ENCODE results near the gene ITLN2. TPM values are rescaled to one million over a fixed set of nuclear protein-coding genes. Genes with fewer than 3 reads are reported as not detected.

The ITLN2 gene
- total and polyA plus RNA-seq, 2 of the 8 experiments (the other 6 are each of a cell fraction or from before 2014, with no cell fraction given) = 4.7 to 6.3 TPM

DNA sequence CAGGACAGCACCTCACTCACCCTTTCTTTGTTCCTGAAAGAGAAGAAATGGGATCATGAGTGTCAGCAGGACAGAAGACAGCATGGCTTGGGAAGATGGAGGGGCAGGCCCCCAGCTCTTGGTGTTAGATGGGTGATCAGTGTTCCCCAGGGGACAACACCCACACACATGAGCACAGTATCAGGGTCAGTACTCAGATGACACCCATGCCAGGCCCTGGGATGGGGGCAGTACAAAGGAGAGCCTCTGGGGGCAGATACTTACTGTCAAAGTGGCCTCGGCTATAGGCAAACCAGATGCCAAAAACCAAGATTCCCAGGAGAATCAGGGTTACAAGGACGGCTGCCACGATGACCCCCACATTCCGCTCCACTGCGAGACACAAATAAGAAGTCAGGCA lies 44.8 kb upstream of the ITLN2 start:
- 92% methylated on average over 5 of the region's 5 CpGs; no CpG with 5 or more reads in 1 of the 2 experiments for WGBS, 2 experiments (ENCODE audit: extremely low coverage in 1 of 2, insufficient coverage in 1 of 2, insufficient read length in 1 of 2, insufficient replicate concordance in 2 of 2, low coverage in 1 of 2, low lambda C conversion rate in 2 of 2, missing lambda C conversion rate in 1 of 2)
- Histone ChIP-seq H3K79me2 (ENCODE audit: control insufficient read depth in 1 of 2, insufficient read depth in 2 of 2, low read length in 2 of 2) (peaks cover 0 to 25% of the 10 kb centered on the region in 2 experiments; a peak in 3 of 4 replicates), H3K4me3 (ENCODE audit: extremely low read depth in 1 of 4, insufficient read depth in 2 of 4, low read depth in 3 of 4, low read length in 4 of 4) (no peak overlapping the region), H4K5ac (ENCODE audit: insufficient read length, low read depth, low read length) (no peak overlapping the region), H3K9me3 (ENCODE audit: insufficient read depth in 2 of 2, low read depth in 1 of 2, low read length in 1 of 2) (no peaks in the 10 kb centered on the region), H3K79me1 (ENCODE audit: low read depth, low read length) (peaks cover 4% of the 10 kb centered on the region), H2AFZ (ENCODE audit: low read length) (no peak overlapping the region), H3K4me1 (replicated peaks in 1 of 4; ENCODE audit: control insufficient read depth in 3 of 4, insufficient read depth in 4 of 4, low read length in 3 of 4) (peaks cover 0 to 3% (median 0%) of the 10 kb centered on the region in 4 experiments; a peak in 1 of 7 replicates), H3K27ac (ENCODE audit: low read depth, low read length) (no peak overlapping the region), H2BK120ac (replicated peaks; ENCODE audit: low read depth, low read length) (no peak overlapping the region), H3K36me3 (ENCODE audit: control insufficient read depth in 2 of 4, insufficient read depth in 4 of 4, low read length in 3 of 4) (peaks cover 33 to 58% (median 38%) of the 10 kb centered on the region in 4 experiments), H4K91ac (replicated peaks; ENCODE audit: insufficient read length, low read length) (no peak overlapping the region), H3K4me2 (ENCODE audit: insufficient read depth in 1 of 2, low read depth in 2 of 2, low read length in 2 of 2) (no peak overlapping the region), H3K9ac (replicated peaks in 1 of 4; ENCODE audit: extremely low read depth in 1 of 4, low read depth in 3 of 4, low read length in 3 of 4) (no peak overlapping the region), H2AK5ac (ENCODE audit: low read depth, low read length) (no peak overlapping the region), H3K27me3 (replicated peaks in 1 of 4; ENCODE audit: control insufficient read depth in 3 of 4, extremely low read depth in 1 of 4, insufficient read depth in 3 of 4, low read length in 3 of 4) (no peaks in the 10 kb centered on the region), H3K23me2 (ENCODE audit: low read depth, low read length) (no peaks in the 10 kb centered on the region), H3K4ac (replicated peaks; ENCODE audit: insufficient read length, low read depth, low read length) (no peak overlapping the region), H4K20me1 (replicated peaks in 1 of 2; ENCODE audit: control insufficient read depth in 1 of 2, insufficient read depth in 2 of 2, low read length in 2 of 2) (peaks cover 0 to 16% of the 10 kb centered on the region in 2 experiments), H2BK12ac (ENCODE audit: low read depth, low read length) (no peak overlapping the region), H3K23ac (ENCODE audit: insufficient read length) (no peak overlapping the region), H2BK20ac (ENCODE audit: low read length) (no peak overlapping the region), H4K8ac (ENCODE audit: extremely low read depth, insufficient read depth, low read length) (no peak overlapping the region; the same call in 1 of the 2 replicates), H3K18ac (ENCODE audit: extremely low read depth, low read length) (no peak overlapping the region), H2BK15ac (ENCODE audit: low read length) (no peak overlapping the region), H3K56ac (replicated peaks; ENCODE audit: insufficient read length, low read depth, low read length) (no peak overlapping the region), H3K14ac (ENCODE audit: insufficient read length) (no peak overlapping the region), H2BK5ac (ENCODE audit: low read depth, low read length) (no peak overlapping the region)
- FAIRE-seq (no peak), DNase-seq (ENCODE audit: low read depth in 1 of 2, low spot score in 2 of 2) (no peak)
- ChIA-PET CTCF (ENCODE audit: partially characterized antibody) (interaction anchor here (0.7 to 5.1 kb wide), 9 partner anchors 12 to 165 kb away, joined by 3 to 58 read pairs (median 4); partner anchors contain the start of genes F11R and KLHDC9), POLR2A (ENCODE audit: partially characterized antibody) (interaction anchor here (0.9 to 1.8 kb wide), 2 partner anchors 21 to 39 kb away, joined by 3 to 5 read pairs; partner anchors contain the start of gene F11R)
- TF ChIP-seq EGR1 (IDR thresholded peaks at IDR 0.05; ENCODE audit: borderline replicate concordance, low read depth, low read length) = no peak
- TF ChIP-seq BCL11A (IDR thresholded peaks at IDR 0.05; ENCODE audit: low read depth in 2 of 2, low read length in 2 of 2) = no peak

Data from H1 (cell line).